NCI-H2196 (cell line): ENCODE data around the gene MYO3A.

Experiments
- DNase-seq: peaks from one replicate; lab custom pipeline; 2025; ENCODE audit not compliant: unreplicated experiment; lab: John Stamatoyannopoulos, UW

The MYO3A gene

DNA sequence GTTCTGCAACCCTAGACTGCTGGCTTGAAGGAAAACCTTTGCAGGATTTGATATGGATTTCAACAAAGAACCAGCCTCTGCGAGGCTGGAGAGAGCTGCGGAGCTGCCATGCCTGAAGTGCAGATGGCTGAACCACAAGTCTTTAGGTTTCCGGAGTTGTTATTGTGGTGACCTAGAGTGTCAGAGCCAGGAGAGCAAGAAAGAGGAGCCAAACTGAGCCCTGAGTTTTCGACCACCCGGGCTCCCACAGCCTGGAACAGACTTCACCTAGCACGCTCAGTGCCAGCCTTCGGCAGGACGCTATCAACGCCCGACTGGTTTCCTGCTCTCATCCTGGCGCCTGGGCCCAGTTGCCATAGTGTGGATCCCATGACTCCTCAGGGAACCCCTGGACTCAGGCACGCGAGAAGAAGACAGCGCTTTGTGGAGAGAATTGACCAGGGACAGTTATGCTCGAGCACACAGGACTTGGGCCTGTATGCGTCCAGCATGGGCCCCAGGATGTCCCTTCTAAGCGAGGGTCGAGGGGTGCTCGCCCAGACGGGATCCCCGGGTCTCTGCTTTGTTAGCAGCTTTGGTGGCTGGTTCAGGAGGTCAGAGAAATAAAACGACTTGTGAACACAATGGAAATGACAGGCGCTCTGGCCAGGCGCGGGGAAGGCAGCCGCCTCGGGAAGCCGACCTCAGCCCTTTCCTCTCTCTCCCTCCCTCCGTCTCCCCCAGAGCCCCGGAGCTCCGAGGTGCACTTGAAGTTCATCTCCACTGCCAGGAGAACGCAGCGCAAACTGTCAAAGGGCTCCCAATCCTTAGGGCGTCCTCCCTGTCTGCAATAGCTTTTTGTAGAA lies 280.7 kb downstream of the MYO3A start:
- DNase-seq, result no peak

DNA sequence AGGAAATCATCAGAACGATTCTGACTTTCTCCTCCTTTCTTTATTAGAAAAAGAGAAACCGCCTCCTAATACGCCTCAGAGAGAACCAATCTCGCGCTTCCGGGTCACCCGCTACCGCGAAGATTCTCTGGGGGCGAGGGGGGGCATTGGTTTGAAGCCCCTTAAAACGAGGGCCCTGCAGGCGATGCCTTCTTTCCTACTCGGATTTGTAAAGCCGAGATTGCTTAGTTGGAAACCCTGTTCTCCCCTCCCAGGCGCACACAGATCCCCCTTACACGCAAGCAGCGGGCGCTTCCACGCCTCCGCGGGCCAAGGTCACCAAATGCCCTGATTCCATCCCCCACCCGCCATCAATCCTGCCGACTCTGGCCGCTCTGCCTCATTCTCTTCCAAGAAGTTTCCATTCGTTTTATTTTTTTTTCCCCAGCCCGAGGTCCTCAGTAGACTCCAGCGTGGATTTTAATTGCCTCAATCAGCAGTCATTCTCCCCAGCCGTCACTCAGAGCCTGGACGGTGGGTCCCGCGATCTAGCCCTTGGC lies 281.4 kb downstream of the MYO3A start:
- peak; percentile 24 for DNase-seq

DNA sequence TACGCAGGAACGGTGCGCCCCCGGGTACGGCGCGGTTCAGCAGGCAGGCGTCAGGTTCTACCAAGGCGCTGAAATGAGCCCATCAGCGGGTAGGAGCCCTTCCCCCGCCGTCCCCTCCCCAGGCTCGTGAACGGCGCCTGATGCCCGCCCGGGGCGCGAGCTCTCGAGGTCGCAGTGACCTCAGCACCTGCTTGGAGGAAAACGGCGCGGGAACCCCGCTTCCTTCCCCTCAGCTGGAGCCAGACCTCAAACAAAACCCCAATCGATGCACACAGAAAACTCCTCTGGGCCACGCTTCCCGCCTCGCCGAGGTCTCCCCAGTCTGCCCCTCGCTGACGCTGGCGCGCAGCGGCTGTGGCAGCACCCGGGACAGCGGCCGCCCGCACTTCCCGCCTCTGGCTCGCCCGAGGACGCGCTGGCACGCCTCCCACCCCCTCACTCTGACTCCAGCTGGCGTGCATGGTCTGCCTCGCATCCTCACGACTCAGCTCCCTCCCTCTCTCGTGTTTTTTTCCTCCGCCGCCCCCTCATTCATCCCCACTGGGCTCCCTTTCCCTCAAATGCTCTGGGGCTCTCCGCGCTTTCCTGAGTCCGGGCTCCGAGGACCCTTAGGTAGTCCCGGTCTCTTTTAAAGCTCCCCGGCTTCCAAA lies 282.0 kb downstream of the MYO3A start:
- DNase-seq, result peak; percentile 60

GRCh38 chr10:26216585-26217395 lies 282.8 kb downstream of the MYO3A start, which contains the start of gene GAD2:
GAD2 (plus strand) TSS chr10:26216774; CDS start chr10:26216810, 36 bp downstream.
- DNase-seq, result peak; percentile 15

- peak; percentile 47 for DNase-seq
Observed at GRCh38 chr10:26217396-26218086, 283.5 kb downstream of the MYO3A start.

GRCh38 chr10:26219676-26220075 lies 285.6 kb downstream of the MYO3A start:
- DNase-seq, result no peak

- no peak for DNase-seq
Observed at GRCh38 chr10:26220901-26221300, 286.9 kb downstream of the MYO3A start.

DNA sequence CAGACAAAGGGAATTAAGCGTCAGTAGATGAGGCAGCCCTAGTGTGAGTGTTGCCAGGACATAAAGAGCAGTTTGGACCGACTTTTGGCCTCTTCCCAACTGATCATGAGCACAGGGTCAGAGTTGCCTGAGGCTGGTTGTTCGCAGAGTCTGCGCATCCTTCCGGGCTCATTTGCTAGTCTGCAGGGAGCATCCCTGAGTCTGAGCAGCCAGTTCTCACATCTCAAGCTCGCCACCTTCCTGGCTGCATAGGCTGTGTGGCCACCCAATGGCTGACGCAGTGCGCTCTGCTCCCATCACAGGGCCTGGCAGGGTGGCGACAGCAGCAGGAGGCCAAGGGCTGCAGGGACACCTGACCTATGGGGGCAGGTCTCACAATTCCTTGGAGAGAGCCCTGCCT lies 287.5 kb downstream of the MYO3A start:
- no peak for DNase-seq

- DNase-seq, result no peak
Observed at GRCh38 chr10:26222563-26222962, 288.5 kb downstream of the MYO3A start.

- no peak for DNase-seq
Observed at GRCh38 chr10:26225322-26225721, 291.3 kb downstream of the MYO3A start.

- no peak for DNase-seq
Observed at GRCh38 chr10:26227786-26228185, 293.8 kb downstream of the MYO3A start.

DNA sequence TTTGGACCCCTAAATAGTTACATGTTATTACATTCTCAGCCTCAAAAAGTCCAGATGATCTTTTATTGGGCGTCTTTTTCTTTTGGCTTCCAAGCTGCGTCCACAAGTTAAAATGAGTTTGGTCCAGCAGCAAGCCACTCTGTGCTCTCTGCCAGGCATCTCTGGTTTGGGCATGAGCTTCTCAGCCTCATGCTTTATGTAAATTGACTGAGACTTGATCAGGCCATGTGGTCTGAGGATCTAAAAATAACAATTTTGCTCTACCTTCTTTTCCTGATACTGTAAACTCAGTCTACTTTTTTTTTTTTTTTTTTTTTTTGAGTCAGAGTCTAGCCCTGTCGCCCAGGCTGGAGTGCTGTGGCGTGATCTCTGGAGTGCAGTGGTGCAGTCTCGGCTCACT lies 298.1 kb downstream of the MYO3A start:
- DNase-seq, result no peak

GRCh38 chr10:26235761-26236160 lies 301.7 kb downstream of the MYO3A start:
- DNase-seq, result no peak

GRCh38 chr10:26238378-26238777 lies 304.3 kb downstream of the MYO3A start:
- DNase-seq, result no peak

DNA sequence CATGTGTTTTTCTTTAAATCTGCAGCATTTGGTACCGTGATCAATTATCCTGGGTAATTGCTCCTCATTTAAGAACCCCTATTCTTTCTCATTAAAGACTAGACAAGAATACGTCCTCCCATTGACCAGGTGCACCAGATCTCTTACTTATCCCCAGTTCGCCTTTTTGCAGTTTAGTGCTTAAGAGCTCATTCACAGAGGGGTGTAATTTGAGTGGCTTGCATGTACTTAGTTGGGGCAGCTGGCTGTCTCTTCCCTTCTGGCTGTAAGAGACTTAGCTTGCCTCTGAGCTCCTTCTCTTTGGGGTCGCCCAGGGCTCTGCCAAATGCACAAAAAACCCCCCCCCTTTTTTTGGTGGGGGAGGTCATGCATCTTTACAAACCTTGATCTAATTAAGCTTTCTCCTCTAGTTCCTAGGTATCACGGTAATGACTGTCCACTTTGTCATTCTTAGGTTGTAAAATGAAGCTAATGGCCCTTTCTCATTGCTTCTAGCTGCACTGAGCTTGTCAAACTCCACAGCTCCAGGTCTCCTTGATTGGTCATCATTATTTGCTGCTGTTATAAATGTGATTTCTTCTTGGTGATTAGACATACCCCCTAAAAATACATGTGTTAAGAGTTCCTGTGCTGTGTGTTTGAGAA lies 308.8 kb downstream of the MYO3A start:
- peak; percentile 17 for DNase-seq

- no peak for DNase-seq
Observed at GRCh38 chr10:26243351-26243720, 309.3 kb downstream of the MYO3A start.

GRCh38 chr10:26249681-26250080 lies 315.7 kb downstream of the MYO3A start:
- no peak for DNase-seq

GRCh38 chr10:26251925-26252324 lies 317.9 kb downstream of the MYO3A start:
- DNase-seq, result no peak

- no peak for DNase-seq
Observed at GRCh38 chr10:26254616-26255015, 320.6 kb downstream of the MYO3A start.

GRCh38 chr10:26259341-26259740 lies 325.3 kb downstream of the MYO3A start:
- no peak for DNase-seq
